ENCODE results near the gene ENOX1. TPM values are rescaled to one million over a fixed set of nuclear protein-coding genes. Genes with fewer than 3 reads are reported as not detected.
A peak's percentile ranks its signal among the peaks of the same experiment; 100 is the strongest.
"Not testable (repeated sequence)": the region's sequence is repeated elsewhere in the genome, so short reads cannot be mapped to it uniquely, and the experiment has no call there.

The ENOX1 gene
- total RNA-seq (1 to 10 TPM; 2.1 to 2.6 (median 2.3) TPM), polyA plus RNA-seq (2.1 TPM)
- long read RNA-seq, donor 1, partial matches to known transcripts: 1 of 3 reads
- long read RNA-seq, donor 1, other reads (novel, unspliced or antisense): 2 of 3 reads
- long read RNA-seq, donor 2, partial matches to known transcripts: 0 of 2 reads
- long read RNA-seq, donor 2, other reads (novel, unspliced or antisense): 2 of 2 reads
- long read RNA-seq, donor 3, partial matches to known transcripts: 5 of 17 reads
- long read RNA-seq, donor 3, other reads (novel, unspliced or antisense): 12 of 17 reads
- long read RNA-seq, donor 4, partial matches to known transcripts: 0 of 2 reads
- long read RNA-seq, donor 4, other reads (novel, unspliced or antisense): 2 of 2 reads

DNA sequence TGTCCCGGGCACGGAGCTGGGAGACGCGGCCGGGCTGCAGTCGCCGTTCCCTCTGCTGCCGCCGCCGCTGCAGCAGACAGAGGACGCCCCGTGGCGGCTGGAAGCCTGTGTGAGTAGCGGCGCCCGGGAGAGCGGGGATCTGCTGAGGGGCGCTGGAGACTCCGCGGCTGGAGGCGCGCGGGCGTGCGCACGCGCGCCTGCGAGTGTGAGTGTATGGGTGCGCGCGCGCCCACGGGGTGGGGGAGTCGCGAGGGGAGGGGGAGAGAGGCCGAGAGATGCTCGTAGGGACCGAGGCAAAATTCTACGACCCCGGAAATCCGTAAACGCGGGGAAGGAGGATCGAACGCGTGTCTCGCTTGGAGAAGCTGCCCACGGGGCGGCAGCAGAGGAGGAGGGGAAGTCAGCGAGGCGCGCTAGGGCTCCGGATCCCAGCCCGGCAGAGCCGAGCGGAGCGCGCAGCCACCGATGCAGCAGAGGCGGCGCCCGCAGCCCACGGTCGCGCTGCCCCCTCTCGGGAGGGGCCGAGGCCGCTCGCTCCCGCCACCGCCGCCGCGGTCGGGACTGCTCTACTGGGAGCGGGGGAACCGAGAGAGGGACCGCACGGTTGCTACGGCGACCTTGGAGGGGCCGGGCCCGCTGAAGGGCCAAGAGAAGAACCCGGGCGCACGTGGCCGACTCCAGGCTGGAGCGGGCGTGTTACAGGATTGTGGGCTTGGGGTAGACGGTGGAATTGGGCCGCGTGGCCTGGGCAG is at the start of gene ENOX1:
TSS of gene ENOX1 (minus strand) at position 207 of the 752 bp plus-strand sequence.
- Histone ChIP-seq H3K27ac (ENCODE audit: low read length) (peak within 1 kb of the TSS; percentile 56), H3K9me3 (ENCODE audit: control insufficient read depth, low read length) (no peaks in the 10 kb centered on the region), H3K4me3 (ENCODE audit: low read length) (peak within 1 kb of the TSS; percentile 52), H3K4me1 (ENCODE audit: control insufficient read depth, insufficient read depth, low read length) (no peaks in the 10 kb centered on the region), H3K27me3 (ENCODE audit: control insufficient read depth, insufficient read depth) (no peaks in the 10 kb centered on the region)
- under 1% methylated on average over 93 of the region's 93 CpGs for WGBS
- intact Hi-C loops (cut with DNase I): loop anchor here in 2 of 4 donors (10.0 kb wide), 1 partner anchor 482 kb away; no protein-coding TSS in a partner anchor
- peak; percentile 87 to 89 for ATAC-seq
- peak; percentile 72 to 87 (median 86) for DNase-seq

DNA sequence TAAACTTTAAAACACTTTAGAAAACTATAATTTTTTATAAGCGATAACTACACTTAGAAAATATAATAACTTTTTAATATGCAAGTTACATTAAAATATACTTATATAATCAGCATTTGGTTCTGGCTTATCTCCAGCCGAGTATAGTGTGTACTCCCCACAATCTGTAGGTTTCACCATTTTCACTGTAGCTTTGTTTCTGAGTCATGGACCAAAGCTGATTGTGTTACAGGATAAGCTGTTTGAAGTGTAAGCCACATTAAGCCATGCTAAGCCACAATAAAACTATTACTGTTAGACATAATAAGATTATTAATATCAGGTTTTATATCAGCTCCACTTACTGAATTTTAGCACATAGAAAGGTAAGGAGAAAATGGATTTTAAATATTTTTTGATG is 48.9 kb upstream of the ENOX1 start:
- Histone ChIP-seq H3K27ac (ENCODE audit: low read length) (no peak overlapping the region), H3K4me3 (ENCODE audit: low read length) (no peak overlapping the region), H3K9me3 (ENCODE audit: control insufficient read depth, low read length) (no peaks in the 10 kb centered on the region), H3K27me3 (ENCODE audit: control insufficient read depth, insufficient read depth) (no peaks in the 10 kb centered on the region), H3K4me1 (ENCODE audit: control insufficient read depth, insufficient read depth, low read length) (no peaks in the 10 kb centered on the region)
- WGBS: 91% methylated on average over 2 of the region's 2 CpGs
- intact Hi-C loops (cut with DNase I): no loop called here
- ATAC-seq (no peak), DNase-seq (no peak)

DNA sequence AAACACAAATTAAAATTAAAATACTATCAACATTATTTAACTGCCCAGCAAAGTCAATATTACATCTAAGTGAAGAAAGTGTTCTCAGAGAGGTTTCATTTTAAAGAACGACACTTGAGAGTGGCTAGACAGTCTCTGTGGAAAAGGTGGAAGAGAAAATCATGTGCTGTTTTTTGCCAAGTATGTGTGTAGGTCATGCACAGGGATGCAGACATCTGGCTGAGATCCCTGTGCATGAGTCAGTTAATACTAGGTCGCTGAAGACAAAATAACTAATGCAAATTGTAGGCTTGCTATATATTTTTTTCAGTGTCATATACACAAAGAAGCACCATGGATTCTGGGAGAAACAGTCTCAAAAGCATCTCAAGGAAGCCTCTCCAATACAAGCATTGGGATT is 44.3 kb upstream of the ENOX1 start:
- ATAC-seq: no peak

DNA sequence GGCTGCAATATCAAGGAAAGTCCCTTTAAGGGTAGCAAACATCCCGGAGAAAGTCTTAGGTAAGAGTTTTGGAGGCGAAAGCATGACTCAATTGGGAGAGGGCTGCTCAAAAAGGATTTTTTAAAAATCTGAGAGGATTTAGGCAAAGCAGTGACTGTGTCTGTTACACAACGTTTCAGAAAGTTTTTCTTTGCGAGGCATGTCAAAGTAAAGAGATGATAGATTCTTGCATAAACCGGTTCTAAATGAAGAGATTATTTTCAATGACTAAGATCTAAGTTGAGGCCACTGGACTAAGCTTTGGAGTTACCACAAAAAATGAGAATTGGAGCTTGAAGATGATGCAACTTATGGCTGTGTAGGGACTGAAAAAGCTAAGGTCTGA is 43.7 kb upstream of the ENOX1 start:
- Histone ChIP-seq H3K27me3 (ENCODE audit: control insufficient read depth, insufficient read depth) (no peaks in the 10 kb centered on the region), H3K4me1 (ENCODE audit: control insufficient read depth, insufficient read depth, low read length) (no peaks in the 10 kb centered on the region), H3K9me3 (ENCODE audit: control insufficient read depth, low read length) (no peaks in the 10 kb centered on the region), H3K27ac (ENCODE audit: low read length) (no peak overlapping the region), H3K4me3 (ENCODE audit: low read length) (no peak overlapping the region)
- ATAC-seq: peak in 1 of 2 donors; percentile 28
- 60% methylated on average over 5 of the region's 5 CpGs for WGBS
- intact Hi-C loops (cut with DNase I): no loop called here
- DNase-seq: no peak

More for the DNA sequence above, 44.3 kb upstream of the ENOX1 start:
- WGBS: 65% methylated on average over 2 of the region's 2 CpGs
- Histone ChIP-seq H3K9me3 (ENCODE audit: control insufficient read depth, low read length) (no peaks in the 10 kb centered on the region), H3K27ac (ENCODE audit: low read length) (no peak overlapping the region), H3K4me3 (ENCODE audit: low read length) (no peak overlapping the region), H3K27me3 (ENCODE audit: control insufficient read depth, insufficient read depth) (no peaks in the 10 kb centered on the region), H3K4me1 (ENCODE audit: control insufficient read depth, insufficient read depth, low read length) (no peaks in the 10 kb centered on the region)
- intact Hi-C loops (cut with DNase I): no loop called here
- DNase-seq: no peak

DNA sequence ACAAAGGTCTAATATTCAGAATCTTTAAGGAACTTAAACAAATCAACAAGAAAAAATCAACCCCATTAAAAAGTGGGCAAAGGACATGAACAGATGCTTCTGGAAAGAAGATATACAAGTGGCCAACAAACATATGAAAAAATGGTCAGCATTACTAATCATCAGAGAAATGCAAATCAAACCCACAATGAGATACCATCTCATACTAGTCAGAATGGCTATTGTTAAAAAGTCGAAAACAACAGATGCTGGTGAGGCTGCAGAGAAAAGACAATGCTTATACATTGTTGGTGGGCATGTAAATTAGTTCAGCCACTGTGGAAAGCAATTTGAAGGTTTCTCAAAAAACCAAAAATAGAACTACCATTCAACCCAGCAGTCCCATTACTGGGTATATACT is 37.9 kb upstream of the ENOX1 start:
- H3K9me3 ChIP-seq (ENCODE audit: control insufficient read depth, low read length); ATAC-seq; H3K4me3 ChIP-seq (ENCODE audit: low read length); H3K4me1 ChIP-seq (ENCODE audit: control insufficient read depth, insufficient read depth, low read length); DNase-seq; intact Hi-C loops (cut with DNase I); H3K27ac ChIP-seq (ENCODE audit: low read length); H3K27me3 ChIP-seq (ENCODE audit: control insufficient read depth, insufficient read depth): not testable (repeated sequence)
- 87% methylated on average over 1 of the region's 1 CpG for WGBS

DNA sequence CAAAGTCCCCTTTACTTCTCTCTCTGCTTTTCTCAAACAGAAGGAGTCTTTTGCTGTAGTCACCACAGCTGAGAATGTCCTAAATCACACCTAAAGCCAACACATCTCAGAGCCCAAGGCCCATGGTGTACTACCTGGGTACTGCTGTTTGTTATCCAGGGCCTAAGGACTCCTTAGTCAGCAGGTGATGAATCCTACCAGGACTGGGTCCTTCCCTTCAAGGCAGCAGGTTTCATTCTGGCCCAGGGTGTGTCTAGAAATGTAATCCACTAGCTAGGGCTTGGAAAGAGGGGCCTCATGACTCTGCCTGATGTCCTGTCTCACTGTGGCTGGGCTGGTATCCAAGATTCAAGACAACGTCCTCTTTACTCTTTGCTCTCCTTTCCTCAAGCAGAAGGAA is 36.2 kb upstream of the ENOX1 start:
- H3K4me1 ChIP-seq (ENCODE audit: control insufficient read depth, insufficient read depth, low read length): no peaks in the 10 kb centered on the region
- no peaks in the 10 kb centered on the region for H3K27me3 ChIP-seq (ENCODE audit: control insufficient read depth, insufficient read depth)
- H3K27ac ChIP-seq (ENCODE audit: low read length): no peak overlapping the region
- H3K4me3 ChIP-seq (ENCODE audit: low read length): no peak overlapping the region
- no peaks in the 10 kb centered on the region for H3K9me3 ChIP-seq (ENCODE audit: control insufficient read depth, low read length)
- intact Hi-C loops (cut with DNase I): no loop called here
- 13% methylated on average over 1 of the region's 1 CpG for WGBS
- ATAC-seq (no peak), DNase-seq (no peak)

DNA sequence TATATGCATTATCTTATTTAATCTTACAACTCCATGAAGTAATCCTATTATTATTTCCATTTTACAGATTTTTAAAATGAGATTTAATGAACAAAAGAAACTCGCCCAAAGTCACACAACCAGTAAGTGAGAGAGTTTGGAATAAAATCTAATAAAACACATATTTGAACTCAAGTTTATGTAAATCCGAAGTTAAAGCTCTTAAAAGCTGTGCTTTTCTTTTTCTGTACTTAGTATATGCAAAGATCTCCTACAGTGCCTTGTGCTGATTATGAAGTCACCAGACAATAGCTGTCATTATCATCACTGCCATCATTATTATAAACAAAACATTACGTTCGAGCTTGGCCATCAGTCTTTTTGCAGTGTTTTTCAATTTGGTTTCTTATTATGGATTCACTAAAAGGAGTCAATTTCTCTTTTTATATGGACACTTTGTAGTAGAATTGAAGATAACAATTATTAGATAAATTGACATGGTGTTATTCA is 29.7 kb upstream of the ENOX1 start:
- ATAC-seq (no peak), DNase-seq (no peak)
- WGBS: 69% methylated on average over 4 of the region's 4 CpGs
- intact Hi-C loops (cut with DNase I): no loop called here
- H3K27ac ChIP-seq (ENCODE audit: low read length): no peak overlapping the region
- H3K4me1 ChIP-seq (ENCODE audit: control insufficient read depth, insufficient read depth, low read length): peaks cover 4% of the 10 kb centered on the region
- H3K9me3 ChIP-seq (ENCODE audit: control insufficient read depth, low read length): no peaks in the 10 kb centered on the region
- no peak overlapping the region for H3K4me3 ChIP-seq (ENCODE audit: low read length)
- H3K27me3 ChIP-seq (ENCODE audit: control insufficient read depth, insufficient read depth): no peaks in the 10 kb centered on the region

DNA sequence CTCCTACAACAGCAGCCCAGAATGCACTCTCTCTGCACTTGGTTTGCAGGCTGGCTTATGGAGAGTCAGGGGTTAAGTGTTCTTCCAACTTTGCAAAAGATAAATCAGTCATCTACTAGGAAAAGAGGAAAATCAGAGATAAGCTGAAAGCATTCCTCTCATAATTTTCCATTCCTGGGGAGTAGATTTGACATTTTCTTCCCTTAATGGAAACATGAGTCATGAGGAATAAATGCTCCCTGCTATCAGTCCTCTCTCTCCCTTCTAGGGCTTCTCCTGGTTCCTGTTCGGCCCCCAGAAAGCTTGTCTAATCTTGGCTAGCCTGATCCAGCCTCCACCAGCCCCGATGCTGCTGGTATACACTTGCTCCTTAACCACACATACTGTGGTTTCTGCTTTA is 28.4 kb upstream of the ENOX1 start:
- peak in 1 of 3 donors; percentile 16 for DNase-seq
- Histone ChIP-seq H3K4me3 (ENCODE audit: low read length) (no peak overlapping the region), H3K9me3 (ENCODE audit: control insufficient read depth, low read length) (no peaks in the 10 kb centered on the region), H3K27ac (ENCODE audit: low read length) (peak overlapping the region; percentile 15), H3K27me3 (ENCODE audit: control insufficient read depth, insufficient read depth) (no peaks in the 10 kb centered on the region), H3K4me1 (ENCODE audit: control insufficient read depth, insufficient read depth, low read length) (peaks cover 4% of the 10 kb centered on the region)
- ATAC-seq: peak; percentile 76 to 90
- WGBS: 14% methylated on average over 2 of the region's 2 CpGs
- intact Hi-C loops (cut with DNase I): no loop called here

DNA sequence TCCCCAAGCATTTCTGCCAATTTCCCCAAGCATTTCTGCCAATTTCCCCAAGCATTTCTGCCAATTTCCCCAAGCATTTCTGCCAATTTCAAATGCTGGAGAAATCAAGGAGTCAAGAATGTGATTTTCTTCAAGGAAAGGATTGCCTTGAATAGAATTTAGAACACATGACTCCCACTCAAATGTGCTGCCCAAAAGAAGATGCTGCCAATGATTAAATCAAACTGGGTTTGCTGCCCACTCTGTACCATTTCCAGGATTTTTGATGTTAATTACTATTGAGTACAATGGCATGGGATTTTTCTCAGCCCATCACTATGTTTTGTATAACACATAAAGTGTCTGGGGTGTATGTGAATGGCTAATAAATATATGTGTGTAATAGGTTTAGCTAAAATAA is 21.9 kb upstream of the ENOX1 start:
- intact Hi-C loops (cut with DNase I): loop anchor here (5.0 to 10.0 kb wide), 5 partner anchors 504 to 841 kb away; no protein-coding TSS in a partner anchor
- ATAC-seq (no peak), DNase-seq (no peak)

DNA sequence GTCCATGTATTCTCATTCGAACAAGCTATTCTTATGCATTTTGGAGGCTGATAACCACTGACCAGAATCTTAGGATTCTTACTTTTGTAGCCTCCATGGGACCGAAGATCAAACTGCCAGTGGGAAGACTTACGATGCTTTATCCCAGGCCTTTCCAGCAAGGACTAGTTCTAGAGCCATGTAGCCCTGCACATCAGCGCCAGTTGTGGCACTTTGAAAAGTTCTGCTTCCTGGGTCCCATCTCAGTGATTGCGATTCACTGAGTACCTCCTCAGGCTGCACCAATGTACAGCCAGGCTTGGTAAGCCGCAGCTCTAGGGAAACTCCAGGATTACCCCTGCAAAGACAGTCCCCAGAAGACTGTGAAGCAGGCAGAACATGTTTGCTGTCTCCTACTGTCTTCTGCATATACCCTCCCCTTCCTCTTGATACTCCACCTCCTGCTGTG is 18.9 kb upstream of the ENOX1 start:
- no peak overlapping the region for H3K4me3 ChIP-seq (ENCODE audit: low read length)
- DNase-seq (no peak), ATAC-seq (no peak)
- intact Hi-C loops (cut with DNase I): loop anchor here (5.0 to 10.0 kb wide), 5 partner anchors 501 to 838 kb away; no protein-coding TSS in a partner anchor
- no peaks in the 10 kb centered on the region for H3K4me1 ChIP-seq (ENCODE audit: control insufficient read depth, insufficient read depth, low read length)
- H3K27me3 ChIP-seq (ENCODE audit: control insufficient read depth, insufficient read depth): no peaks in the 10 kb centered on the region
- H3K27ac ChIP-seq (ENCODE audit: low read length): no peak overlapping the region
- no peaks in the 10 kb centered on the region for H3K9me3 ChIP-seq (ENCODE audit: control insufficient read depth, low read length)
- WGBS: 87% methylated on average over 6 of the region's 6 CpGs

More for the DNA sequence above, 21.9 kb upstream of the ENOX1 start:
- Histone ChIP-seq H3K4me3 (ENCODE audit: low read length) (no peak overlapping the region), H3K9me3 (ENCODE audit: control insufficient read depth, low read length) (no peaks in the 10 kb centered on the region), H3K27ac (ENCODE audit: low read length) (no peak overlapping the region), H3K27me3 (ENCODE audit: control insufficient read depth, insufficient read depth) (no peaks in the 10 kb centered on the region), H3K4me1 (ENCODE audit: control insufficient read depth, insufficient read depth, low read length) (no peaks in the 10 kb centered on the region)

DNA sequence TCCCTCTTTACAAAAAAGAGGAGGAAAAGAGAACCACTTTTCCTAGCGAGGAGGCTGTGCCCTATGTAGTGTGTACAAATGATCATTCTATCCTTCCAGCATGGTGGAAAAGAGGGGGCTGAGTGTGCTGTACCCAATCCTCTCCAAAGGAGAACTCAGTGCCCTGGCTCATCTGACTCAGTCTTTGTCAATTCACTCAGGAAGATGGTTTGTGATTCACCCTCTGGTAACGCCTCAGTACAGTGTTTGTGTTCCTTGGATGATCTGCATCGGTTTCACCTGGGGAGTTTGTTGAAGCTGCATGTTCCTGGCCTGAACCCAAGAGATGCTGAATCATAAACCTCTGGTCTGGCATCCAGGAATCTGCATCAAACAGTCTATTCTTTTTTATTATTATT is 18.3 kb upstream of the ENOX1 start:
- intact Hi-C loops (cut with DNase I): loop anchor here (5.0 to 10.0 kb wide), 5 partner anchors 500 to 838 kb away; no protein-coding TSS in a partner anchor
- H3K27ac ChIP-seq (ENCODE audit: low read length): no peak overlapping the region
- no peaks in the 10 kb centered on the region for H3K4me1 ChIP-seq (ENCODE audit: control insufficient read depth, insufficient read depth, low read length)
- H3K27me3 ChIP-seq (ENCODE audit: control insufficient read depth, insufficient read depth): no peaks in the 10 kb centered on the region
- no peaks in the 10 kb centered on the region for H3K9me3 ChIP-seq (ENCODE audit: control insufficient read depth, low read length)
- 40% methylated on average over 3 of the region's 3 CpGs for WGBS
- DNase-seq (no peak), ATAC-seq (peak in 1 of 2 donors; percentile 57)
- no peak overlapping the region for H3K4me3 ChIP-seq (ENCODE audit: low read length)

Measured in right cardiac atrium (tissue), 5 donors.